ENCODE results near the gene FOXC1.
A peak's percentile ranks its signal among the peaks of the same experiment; 100 is the strongest.

The FOXC1 gene

DNA sequence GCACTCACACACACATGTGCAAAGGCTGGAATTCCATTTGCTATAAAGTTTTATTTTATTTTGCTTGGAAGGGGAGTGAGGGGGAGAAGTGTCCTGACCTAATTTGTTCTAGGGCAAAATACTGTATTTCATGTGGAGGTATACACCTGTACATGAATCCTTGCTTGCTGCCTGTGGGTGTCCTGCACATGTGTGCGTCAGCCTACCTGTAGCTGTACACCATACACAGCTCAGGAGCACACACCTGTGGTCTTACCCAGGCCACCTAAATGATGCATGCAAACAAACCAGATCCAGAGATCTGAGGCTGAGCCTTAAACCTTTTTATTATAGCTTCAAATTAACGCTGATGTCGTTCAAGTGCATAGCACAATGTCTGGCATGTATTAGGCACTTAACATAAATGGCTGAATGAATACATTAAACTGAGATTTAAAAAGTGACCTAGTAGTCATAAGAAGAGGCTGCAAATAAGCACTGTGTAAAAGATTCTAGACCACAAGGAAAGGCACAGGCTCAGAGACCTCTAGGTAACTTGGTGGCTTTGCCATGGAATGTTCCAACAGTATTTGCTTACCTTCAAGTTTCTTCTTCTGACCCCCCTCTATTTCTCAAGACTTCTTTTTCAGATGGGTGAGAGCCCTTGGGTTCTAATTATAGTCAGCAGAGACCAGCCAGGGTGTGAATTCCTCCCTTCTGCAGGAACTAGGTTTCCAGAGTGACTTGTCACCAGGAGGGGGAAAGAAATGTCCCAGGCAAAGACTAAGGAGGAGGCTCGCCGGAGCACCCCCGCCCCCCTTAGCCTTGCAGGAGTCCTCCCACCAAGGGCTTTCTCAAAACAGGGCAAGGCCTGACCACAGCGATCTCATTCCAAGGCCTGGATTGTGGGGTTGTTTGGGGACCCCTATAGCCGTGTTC is 13.4 kb downstream of the FOXC1 start:
- DNase-seq (ENCODE audit: low spot score) = no peak

DNA sequence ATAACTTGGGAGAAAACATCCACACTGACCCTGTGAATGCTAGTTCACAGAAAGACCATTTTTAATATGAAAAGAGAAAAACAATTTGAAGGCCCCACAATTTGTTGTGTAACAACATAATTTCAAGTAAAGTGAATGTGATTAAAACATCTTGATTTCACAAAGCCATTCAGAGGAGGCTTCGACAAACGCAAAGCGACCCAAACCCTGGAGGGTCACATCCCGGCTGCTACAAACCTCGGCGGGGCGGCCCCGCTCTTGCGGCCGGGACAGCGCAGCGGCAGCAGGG is 14.0 kb downstream of the FOXC1 start:
- no peak for DNase-seq (ENCODE audit: low spot score)

DNA sequence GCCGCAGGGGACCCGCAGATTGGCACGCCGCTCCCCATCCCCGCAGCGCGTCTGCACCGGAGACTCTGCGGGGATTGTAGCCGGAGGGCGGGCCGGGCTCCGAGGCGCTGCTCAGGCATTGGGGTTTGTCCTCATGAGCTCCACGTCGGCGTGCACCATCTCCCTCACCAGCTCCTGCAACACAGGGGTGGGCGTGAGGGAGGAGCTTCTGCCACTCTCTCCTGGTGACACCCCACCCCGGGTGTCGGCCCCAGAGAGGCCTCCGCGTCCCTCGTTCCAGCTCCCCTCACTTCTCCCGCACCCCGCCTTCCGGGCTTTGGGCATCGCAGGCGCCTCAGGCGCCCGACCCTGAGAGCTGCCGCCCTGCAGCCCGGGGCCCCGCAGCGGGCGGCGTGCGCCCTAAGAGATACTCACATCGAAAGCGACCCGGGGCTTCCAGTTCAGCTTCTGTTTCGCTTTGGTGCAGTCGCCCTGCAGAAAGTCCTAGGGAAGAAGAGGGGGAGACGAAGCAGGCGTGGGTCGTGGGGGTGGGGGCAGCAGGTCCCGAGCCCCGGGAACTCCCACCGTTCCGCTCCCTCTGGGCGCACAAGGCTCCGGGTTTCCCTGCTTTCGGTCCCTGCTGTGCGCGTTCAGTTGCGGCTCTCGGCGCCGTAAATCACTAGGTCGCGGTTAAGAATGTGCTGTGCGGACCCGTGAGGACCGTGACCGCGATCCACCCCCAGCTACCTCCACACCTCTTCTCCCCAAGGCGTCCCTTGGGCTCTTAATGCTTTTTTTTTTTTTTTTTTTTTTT is 14.5 kb downstream of the FOXC1 start:
- DNase-seq (ENCODE audit: low spot score) = no peak

DNA sequence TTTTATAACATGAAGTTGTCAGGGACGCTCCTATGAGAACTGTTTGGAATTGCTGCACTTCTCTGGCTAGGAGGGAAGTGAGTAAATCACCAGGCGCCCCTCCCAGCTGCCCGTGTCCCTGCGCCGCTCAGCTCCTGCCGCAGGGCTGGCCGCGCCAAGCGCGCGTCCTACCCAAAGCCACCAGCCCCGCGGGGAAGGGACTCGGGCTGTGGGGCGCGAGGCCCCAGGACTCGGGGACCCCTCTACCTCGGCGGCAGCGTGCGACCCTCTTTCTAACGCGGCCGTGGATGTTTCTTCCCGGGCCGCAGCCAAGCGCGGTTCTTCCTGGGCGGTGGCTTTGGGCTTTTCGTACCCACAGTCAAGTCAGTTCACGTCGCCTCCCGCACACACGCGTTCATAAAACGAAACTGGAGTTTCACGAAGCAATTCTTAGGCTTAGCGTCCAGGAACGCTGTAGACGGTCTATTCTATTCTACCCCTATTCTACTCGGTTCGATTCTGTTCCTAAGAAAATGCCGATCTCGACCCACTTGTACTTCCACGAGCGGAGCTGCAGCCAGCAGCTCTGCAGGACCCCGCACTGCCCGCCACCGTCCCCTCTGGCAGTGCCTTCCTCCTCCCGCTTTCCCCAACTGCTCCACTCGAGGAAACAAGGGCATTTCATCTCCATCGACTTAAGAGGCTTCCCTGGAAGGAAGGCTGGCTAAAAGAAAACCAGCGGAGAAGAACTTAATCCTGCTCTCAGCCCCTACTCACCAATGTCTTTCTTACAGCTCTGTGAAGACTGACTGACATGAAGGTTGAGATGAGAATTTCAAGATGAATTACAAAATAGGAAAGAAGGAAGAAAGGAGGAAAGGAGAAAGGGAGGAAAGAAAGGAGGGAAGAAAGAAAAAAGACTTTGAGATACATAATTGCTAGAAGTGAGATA is 15.4 kb downstream of the FOXC1 start:
- DNase-seq (ENCODE audit: low spot score) = no peak

DNA sequence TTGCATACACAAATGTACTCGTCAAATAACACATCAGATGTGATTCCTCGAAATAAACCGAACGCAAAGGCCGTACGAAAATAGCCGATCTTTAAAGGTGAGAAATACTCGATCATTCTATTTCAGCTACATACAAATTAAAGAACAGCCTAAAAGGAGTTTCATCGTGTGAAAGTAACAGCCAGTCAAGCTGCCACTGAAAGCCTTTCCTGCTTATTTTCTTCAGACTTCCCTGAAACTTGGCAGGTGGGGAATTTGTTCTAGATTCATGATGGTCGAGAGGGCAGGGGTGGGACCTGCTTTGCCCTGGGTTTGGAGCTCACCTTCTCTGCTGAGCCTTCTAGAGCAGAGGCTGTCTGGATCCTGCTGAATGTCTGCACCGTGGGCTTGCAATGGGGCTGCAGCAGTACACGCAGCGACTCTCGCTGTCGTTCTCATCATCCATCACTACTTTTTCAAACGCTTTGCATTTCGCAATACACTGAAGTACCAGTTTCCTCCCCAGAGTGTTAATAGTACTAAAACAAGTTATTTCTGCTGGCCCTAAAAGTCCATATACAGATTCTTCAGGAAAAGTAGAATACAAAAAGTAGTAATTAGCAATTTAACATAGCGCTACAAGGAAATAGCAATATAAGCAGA is 16.2 kb downstream of the FOXC1 start:
- no peak for DNase-seq (ENCODE audit: low spot score)

DNA sequence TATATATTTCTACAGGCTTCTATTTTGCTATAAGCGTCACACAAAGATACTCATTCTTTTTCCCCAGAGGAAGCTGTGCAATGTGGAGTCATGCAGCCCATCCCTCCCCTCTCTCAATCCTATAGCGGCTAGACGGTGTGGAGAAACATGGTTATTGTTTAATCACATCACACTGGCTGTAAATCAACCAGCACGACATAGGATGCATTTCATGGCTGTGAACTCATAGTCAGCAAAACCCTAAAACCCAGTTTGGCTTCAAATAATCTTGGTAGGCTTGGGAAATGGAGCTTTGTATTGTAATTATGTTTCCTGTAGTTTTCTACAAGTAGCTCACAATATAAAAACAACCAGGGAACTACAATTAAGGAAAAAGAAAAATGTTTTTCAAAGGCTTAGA is 16.8 kb downstream of the FOXC1 start:
- DNase-seq (ENCODE audit: low spot score) = no peak

DNA sequence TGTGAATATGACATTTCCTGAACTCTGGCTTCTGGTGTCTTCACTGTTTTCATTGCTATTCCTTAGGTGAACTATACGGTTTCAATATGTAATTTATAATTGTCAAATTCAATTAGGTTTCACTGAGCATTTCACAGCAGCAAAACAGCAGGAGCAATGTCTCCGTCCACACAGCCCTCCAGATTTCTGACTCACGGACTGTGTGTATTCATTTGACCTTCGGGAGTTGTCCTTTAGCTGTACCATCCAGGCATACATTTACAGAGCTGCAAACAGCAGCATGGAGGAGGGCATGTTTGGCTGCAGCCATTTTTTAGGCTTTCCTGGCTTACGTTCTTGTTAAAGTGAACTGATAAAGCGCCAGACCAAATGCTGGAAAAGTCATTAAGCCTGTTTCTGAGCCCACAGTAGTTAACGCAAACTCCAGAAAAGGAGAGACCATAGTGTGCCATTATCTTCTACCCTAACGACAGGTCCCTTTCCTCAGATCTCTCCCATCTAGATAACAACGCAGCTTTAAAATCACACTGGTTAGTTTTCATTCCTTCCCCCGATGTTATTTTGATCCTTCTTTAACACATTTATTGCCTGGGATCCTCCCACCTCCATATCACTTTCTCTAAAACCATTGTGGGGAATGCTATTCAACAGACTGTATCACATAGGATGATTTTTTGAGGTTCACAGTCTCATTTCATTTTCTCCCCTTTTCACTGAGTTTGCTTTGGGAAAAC is 18.3 kb downstream of the FOXC1 start:
- no peak for DNase-seq (ENCODE audit: low spot score)

DNA sequence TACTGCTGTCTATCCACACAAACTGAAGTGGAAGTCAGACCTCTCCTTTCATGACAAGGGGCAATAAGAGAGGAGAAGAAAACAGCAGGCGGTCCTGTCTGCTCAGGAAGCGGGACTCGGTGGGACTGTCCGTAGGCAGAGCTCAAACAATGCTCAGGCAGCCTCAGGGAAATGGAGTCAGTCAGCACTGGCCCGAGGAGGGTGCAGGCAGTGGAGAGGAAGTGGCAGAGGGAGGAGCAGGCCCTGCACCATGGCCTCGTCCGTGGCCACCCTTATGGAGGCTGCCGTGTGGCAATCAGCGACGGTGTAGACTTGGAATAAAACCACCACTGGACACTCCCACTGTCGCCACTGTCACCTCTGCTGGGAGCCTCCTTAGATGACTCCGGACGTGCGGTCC is 19.6 kb downstream of the FOXC1 start:
- DNase-seq (ENCODE audit: low spot score) = no peak

DNA sequence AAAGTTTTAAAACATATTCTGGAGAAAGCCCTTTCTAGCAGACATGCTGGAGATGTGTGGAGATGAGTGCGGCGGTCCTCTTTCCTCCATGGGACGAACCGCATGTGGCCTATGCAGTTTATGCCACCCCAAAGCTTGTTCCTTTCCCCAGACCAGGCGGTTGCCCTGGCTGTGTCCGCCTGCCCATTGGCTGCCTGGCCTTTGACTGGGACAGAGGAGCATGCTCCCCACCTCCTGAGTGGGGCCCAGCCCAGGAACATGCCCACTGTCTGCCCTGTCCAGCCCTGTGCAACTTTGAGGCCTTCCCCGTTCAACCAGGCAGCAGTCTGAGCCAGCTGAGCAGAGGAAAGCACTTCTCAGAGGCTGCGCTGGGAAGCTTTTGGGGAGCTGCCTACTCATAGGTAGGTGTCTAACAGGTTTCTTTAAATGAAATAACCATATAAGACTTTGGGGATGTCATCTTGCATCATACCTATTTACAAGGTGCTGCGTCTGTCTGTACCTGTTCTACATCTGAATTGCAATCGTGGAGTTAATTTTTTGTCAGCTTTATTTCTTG is 20.6 kb downstream of the FOXC1 start:
- DNase-seq (ENCODE audit: low spot score) = no peak

DNA sequence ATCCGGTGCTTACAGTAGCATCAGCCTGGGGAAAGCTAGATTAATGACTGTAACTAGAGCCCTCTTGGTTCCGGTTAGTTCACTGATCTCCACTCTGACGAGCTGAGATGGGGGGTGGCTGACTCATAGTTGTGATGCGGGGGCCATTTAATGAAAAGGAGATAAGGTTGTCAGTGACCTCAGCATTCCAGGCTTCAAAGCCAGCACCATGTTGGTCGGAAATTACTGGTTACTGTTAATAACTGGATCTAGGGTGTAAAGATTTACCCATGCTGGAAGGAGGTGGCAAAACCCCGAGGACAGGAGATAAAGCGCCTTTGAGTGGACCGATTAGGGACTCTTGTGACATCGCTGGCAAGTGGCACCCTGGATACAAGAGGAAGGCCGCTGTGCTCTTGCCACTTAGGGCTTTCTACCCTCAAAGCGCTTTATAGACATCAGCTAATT is 21.1 kb downstream of the FOXC1 start:
- DNase-seq (ENCODE audit: low spot score) = no peak

DNA sequence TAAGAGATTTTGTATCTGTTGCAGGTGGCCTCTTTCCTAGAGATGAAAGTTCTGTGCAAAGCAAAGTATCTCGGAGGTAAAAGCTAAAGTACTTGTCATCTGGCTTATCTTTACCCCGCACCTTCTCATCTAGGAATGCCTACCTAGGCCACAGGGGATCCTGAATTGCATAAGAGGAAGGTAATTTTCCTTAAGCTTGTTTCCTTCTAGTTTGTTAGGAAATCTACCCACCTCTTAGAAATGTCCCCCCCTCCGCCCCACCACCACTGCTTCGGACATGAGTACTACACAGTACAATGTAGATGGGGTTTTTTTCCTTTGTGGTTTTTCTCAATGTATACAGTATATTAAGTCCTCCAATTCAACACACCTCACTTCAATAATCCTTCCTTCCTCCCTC is 21.5 kb downstream of the FOXC1 start:
- DNase-seq (ENCODE audit: low spot score) = no peak

DNA sequence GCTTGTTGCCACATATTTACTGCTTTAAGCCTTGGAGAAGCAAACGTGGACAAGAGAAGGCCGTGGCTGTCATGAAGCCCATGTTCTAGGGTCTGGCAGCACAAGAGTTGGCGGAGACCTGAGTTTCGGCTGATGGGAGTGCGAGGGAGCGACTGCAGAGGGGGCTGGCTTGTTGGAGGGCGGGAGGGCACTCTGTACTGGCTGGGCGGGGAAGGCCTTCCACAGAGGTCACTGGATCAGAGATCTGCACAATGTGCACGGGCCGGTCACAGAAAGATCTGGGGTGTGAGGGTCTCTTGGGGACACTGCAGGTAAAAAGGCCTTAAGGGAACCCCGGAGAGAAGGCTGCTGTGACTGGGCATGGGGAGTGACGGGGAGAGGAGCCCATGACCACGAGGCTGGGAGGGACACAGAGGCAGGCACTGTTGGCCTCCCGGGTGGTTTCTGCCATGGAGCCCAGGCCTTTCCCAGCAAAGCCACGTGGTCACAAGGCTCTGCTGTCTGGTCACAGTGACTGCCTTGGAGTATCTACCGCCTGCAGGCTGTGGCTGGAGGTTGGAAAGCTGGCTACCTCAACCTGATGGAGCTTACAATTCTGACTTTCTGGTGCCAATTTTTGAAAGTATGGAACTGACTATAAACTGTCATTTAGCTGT is 23.8 kb downstream of the FOXC1 start:
- no peak for DNase-seq (ENCODE audit: low spot score)

DNA sequence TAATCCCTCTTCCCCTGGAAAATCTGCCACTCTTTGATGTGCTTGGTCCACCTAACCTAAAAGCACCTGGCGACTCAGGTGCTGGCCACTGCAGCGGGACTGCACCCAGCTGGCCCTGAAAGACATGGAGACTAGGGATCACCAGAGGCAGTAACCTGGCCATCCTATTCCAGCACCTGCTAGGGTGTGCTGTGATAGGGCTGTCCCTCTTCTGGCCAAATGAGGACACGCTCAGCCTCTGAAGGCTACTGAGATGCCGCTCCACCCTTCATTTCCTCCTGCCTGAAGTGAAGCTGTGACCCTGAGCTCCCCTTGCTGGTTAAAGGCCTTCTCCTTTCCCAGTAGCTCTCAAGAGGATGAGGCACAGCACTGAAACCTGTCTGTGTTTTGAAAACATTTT is 24.4 kb downstream of the FOXC1 start:
- DNase-seq (ENCODE audit: low spot score) = no peak

DNA sequence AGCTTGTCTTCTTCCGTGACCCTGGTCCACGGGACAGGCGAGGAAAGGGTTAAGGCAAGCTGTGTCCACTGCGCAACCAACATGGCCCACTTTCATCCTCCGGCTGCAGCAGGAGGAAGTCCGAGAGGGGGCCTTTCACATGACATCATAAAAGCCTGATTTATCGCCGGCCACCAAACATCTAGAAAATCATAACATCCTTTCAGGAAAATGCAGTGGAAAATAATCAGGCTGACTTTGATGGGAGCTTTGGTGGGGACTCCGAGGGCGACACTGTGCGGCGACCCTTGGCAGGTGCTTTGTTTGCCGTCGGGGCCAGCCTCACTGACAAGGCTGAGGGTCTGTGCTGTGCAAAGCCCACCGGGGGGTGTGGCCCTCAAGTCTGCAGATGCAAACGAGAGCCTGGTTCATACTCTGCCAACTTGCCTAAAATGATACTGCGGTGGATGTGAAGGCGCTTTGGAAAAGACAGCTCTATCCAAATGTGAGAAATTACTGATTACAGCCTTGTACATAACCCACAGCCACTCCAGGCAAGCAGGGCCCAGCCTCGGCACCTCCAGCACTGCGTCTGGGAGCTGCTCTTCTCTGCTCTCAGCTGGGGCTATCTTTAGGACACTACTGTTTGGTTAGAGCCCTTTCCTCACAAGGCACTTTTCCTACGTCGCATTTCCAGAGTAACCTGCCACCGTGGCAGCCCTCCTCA is 25.7 kb downstream of the FOXC1 start:
- no peak for DNase-seq (ENCODE audit: low spot score)

DNA sequence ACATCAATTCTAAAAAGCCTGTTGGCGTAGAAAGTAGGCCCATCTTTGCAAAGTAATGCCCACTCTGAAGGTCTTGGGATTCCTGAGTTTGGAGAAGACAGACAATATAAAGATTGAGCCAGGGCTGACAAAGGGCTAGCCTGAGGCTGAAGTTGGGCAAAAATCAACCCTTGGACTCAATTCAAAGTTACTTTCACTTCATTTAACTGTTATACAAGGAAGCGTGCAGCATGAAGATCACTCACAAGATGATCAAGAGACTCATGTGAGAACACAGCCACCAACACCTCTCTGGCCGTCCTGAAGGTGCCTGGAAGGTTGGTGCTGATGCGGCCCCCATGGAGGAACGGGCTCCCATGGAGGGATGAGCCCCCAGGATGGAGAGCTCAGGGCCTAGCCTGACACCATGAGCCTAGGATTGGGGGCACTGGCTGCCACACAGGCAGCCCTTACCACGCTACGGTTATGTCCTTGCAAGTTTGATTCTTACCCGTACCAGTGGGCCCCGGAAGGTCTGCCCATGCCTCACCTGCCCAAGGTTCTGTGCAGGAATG is 26.6 kb downstream of the FOXC1 start:
- DNase-seq (ENCODE audit: low spot score) = no peak

DNA sequence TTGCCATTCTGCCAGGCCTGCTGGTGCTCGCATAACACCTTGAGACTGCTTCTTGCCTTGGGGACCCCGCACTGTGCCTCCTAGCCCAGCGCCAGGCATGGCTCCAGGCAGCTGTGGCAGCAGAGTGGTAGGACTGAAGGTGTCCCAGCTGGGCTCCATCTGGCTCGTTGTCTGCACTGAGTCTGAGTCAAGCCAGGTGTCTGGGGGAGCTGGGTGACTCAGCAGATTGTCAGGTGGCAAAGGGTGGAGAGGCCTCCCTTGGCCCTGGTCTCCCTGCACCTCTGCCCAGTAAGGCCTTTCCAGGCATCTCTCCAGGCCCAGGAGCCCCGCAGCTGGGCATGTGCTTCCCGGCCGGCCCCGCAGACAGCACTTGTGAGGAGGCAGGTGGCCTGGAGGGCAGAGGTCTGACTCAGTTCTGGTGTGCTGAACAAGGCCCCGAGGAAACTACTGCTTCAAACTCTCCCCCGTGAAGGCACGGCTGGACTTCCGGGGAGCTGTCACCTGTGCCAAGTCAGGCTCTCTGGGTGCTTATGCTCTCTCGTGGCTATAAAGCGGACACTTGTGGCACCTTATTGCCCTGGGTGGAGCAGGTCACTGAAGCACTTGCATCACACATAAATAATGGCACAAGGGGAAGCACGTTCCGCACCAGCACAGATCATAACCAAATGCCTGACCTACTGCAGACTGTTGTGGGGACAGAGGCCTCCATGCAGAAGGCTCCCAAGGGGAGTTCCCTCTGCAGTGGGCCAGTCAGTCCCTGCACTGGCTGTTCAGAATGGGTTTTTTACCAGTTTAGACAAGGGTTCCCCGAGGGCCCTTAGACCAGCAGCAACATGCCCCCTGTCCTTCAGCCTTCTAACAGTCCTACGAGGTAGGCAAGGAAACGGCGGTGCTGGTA is 27.5 kb downstream of the FOXC1 start:
- peak; percentile 47 for DNase-seq (ENCODE audit: low spot score)

DNA sequence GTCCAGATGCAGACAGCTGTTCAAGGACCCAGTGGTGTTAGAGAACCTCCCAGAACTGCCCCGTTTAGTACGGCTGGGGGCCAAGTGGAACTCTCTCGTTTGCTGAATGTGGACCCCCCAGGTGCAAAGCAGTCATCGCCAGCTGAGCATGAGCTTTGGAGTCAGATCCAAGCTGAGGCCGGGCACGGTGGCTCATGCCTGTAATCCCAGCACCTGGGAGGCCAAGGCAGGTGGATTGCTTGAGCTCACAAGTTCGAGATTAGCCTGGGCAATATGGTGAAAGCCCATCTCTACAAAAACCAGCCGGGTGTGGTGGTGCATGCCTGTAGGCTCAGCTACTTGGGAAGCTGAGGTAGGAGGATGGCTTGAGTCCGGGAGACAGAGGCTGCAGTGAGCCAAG is 29.7 kb downstream of the FOXC1 start:
- no peak for DNase-seq (ENCODE audit: low spot score)

DNA sequence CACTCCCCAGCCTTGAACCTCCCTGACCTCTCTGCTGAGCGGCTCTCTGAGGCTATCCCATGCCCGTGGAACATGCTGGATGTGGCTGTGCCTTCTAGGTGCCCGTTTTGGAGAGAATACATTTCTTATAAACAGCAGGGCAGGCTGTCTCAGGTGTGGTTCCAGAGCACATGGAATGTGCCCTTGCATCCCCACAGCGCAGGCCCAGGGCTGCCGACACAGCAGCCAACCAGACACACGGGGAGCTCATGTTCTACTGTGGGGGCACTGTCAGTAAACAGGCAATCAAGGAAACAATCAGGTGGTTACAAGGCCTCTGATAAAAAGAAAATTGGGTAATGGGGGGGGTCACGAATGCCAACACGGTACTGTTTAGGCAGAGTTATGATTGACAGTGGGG is 30.8 kb downstream of the FOXC1 start:
- no peak for DNase-seq (ENCODE audit: low spot score)

Measured in SK-N-DZ (cell line).